NT2/D1 (cell line): ENCODE data around the gene C5.

Experiments used
- SUZ12 ChIP-seq: IDR thresholded peaks from 2 replicates; pipeline ENCODE4 v1.6.1; 2011; ENCODE audit not compliant: insufficient read length, insufficient read depth; ENCODE audit errors: extremely low read depth
- YY1 ChIP-seq: IDR thresholded peaks from 2 replicates; pipeline ENCODE4 v1.6.1; 2011; ENCODE audit not compliant: insufficient read length, insufficient read depth
- ZNF274 ChIP-seq: IDR thresholded peaks from 2 replicates; pipeline ENCODE4 v1.6.1; 2011; ENCODE audit warnings: mild to moderate bottlenecking, low read depth, low read length

- TF ChIP-seq SUZ12 (no peak), YY1 (no peak), ZNF274 (no peak)
Measured at GRCh38 chr9:120977321-120977720, 72.8 kb downstream of the C5 start.
